ENCODE results near the gene GUCY1A2. TPM values are rescaled to one million over a fixed set of nuclear protein-coding genes. Genes with fewer than 3 reads are reported as not detected.

Gene GUCY1A2
- total RNA-seq, 4 donors from 2014 or later: 22.6 to 147 (median 71.3) TPM

- intact Hi-C loops (cut with DNase I; ENCODE audit: low total_unique reads): no loop called here
- H3K4me1 ChIP-seq: peaks cover 0 to 7% of the 10 kb centered on the region in 2 donors
Observed at GRCh38 chr11:106961048-106961447, 57.2 kb downstream of the GUCY1A2 start.

GRCh38 chr11:106959800-106960199 lies 58.5 kb downstream of the GUCY1A2 start:
- no peak for DNase-seq
- Histone ChIP-seq H3K9me3 (no peaks in the 10 kb centered on the region), H3K4me3 (no peak overlapping the region), H3K4me1 (peaks cover 0 to 7% of the 10 kb centered on the region in 2 donors), H3K27ac (no peak overlapping the region), H3K36me3 (peaks cover 0 to 2% of the 10 kb centered on the region in 2 donors), H3K27me3 (no peaks in the 10 kb centered on the region)
- TF ChIP-seq CTCF (IDR thresholded peaks at IDR 0.05): no peak
- TF ChIP-seq POLR2A (IDR thresholded peaks at IDR 0.05): no peak
- intact Hi-C loops (cut with DNase I; ENCODE audit: low total_unique reads): no loop called here

More at GRCh38 chr11:106961048-106961447, 57.2 kb downstream of the GUCY1A2 start:
- Histone ChIP-seq H3K4me3 (no peak overlapping the region), H3K9me3 (no peaks in the 10 kb centered on the region), H3K27me3 (no peaks in the 10 kb centered on the region), H3K36me3 (peaks cover 0 to 2% of the 10 kb centered on the region in 2 donors), H3K27ac (peak overlapping the region; percentile 35 to 77)
- TF ChIP-seq POLR2A (IDR thresholded peaks at IDR 0.05): no peak
- no peak for TF ChIP-seq CTCF (IDR thresholded peaks at IDR 0.05)
- DNase-seq: no peak

GRCh38 chr11:106959386-106959785 lies 58.9 kb downstream of the GUCY1A2 start:
- Histone ChIP-seq H3K27ac (no peak overlapping the region), H3K4me1 (peaks cover 0 to 7% of the 10 kb centered on the region in 2 donors), H3K36me3 (peaks cover 0 to 2% of the 10 kb centered on the region in 2 donors), H3K27me3 (no peaks in the 10 kb centered on the region), H3K9me3 (no peaks in the 10 kb centered on the region), H3K4me3 (no peak overlapping the region)
- DNase-seq: no peak
- intact Hi-C loops (cut with DNase I; ENCODE audit: low total_unique reads): no loop called here
- TF ChIP-seq CTCF (IDR thresholded peaks at IDR 0.05): no peak
- TF ChIP-seq POLR2A (IDR thresholded peaks at IDR 0.05): no peak

GRCh38 chr11:106958517-106959248 lies 59.6 kb downstream of the GUCY1A2 start:
- no peak overlapping the region for H3K27ac ChIP-seq
- no peaks in the 10 kb centered on the region for H3K27me3 ChIP-seq
- H3K36me3 ChIP-seq: peaks cover 0 to 2% of the 10 kb centered on the region in 2 donors
- TF ChIP-seq POLR2A (IDR thresholded peaks at IDR 0.05) (no peak), CTCF (IDR thresholded peaks at IDR 0.05) (no peak)
- no peak for DNase-seq
- peaks cover 0 to 7% of the 10 kb centered on the region in 2 donors for H3K4me1 ChIP-seq
- intact Hi-C loops (cut with DNase I; ENCODE audit: low total_unique reads): no loop called here
- no peaks in the 10 kb centered on the region for H3K9me3 ChIP-seq
- H3K4me3 ChIP-seq: no peak overlapping the region

- peaks cover 0 to 2% of the 10 kb centered on the region in 2 donors for H3K36me3 ChIP-seq
- H3K4me1 ChIP-seq: peaks cover 0 to 7% of the 10 kb centered on the region in 2 donors
- intact Hi-C loops (cut with DNase I; ENCODE audit: low total_unique reads): no loop called here
- no peak overlapping the region for H3K27ac ChIP-seq
- DNase-seq: no peak
- no peaks in the 10 kb centered on the region for H3K9me3 ChIP-seq
- TF ChIP-seq CTCF (IDR thresholded peaks at IDR 0.05) (no peak), POLR2A (IDR thresholded peaks at IDR 0.05) (no peak)
- H3K27me3 ChIP-seq: no peaks in the 10 kb centered on the region
- H3K4me3 ChIP-seq: no peak overlapping the region
Observed at GRCh38 chr11:106957030-106957482, 61.2 kb downstream of the GUCY1A2 start.

Data from uterus (tissue), 4 donors.